GM20000 (cell line): ENCODE data around the gene RIN1.

Experiments used
- DNase-seq: peaks from one replicate; pipeline ENCODE4 v3.0.0; 2012; ENCODE audit warnings: low spot score
- CTCF ChIP-seq: IDR thresholded peaks from 2 replicates; pipeline ENCODE4 v1.5.1; 2012; ENCODE audit warnings: mild to moderate bottlenecking, control low read depth; ENCODE audit errors: extremely low read depth, missing control alignments

Gene RIN1

GRCh38 chr11:66334605-66335442 is 1.4 kb downstream of the RIN1 start:
- TF ChIP-seq CTCF, result no peak
- peak; percentile 62 for DNase-seq

GRCh38 chr11:66333896-66334604 is 2.2 kb downstream of the RIN1 start:
- TF ChIP-seq CTCF, result no peak
- no peak for DNase-seq

- no peak for TF ChIP-seq CTCF
- DNase-seq, result no peak
These were observed 2.9 kb downstream of the RIN1 start for GRCh38 chr11:66333220-66333877.

GRCh38 chr11:66332371-66333219 is 3.6 kb downstream of the RIN1 start:
- DNase-seq, result no peak
- TF ChIP-seq CTCF, result no peak

- no peak for TF ChIP-seq CTCF
- no peak for DNase-seq
These were observed 4.5 kb downstream of the RIN1 start for GRCh38 chr11:66331542-66332370.

- no peak for TF ChIP-seq CTCF
- DNase-seq, result no peak
These were observed 5.3 kb downstream of the RIN1 start for GRCh38 chr11:66330931-66331330.
